Ishikawa (cell line): ENCODE measurements around the gene RHOBTB3.

Experiments used
- CEBPB ChIP-seq: IDR thresholded peaks from 2 replicates; pipeline ENCODE4 v1.6.1; 2012
- CREB1 ChIP-seq: IDR thresholded peaks from 2 replicates; pipeline ENCODE4 v1.6.1; 2012; ENCODE audit warnings: low read depth
- EGR1 ChIP-seq: IDR thresholded peaks from 2 replicates; pipeline ENCODE4 v1.6.1; 2012
- EP300 ChIP-seq: IDR thresholded peaks from 2 replicates; pipeline ENCODE4 v1.6.1; 2012; ENCODE audit warnings: borderline replicate concordance
- FOXM1 ChIP-seq: IDR thresholded peaks from 2 replicates; pipeline ENCODE4 v1.6.1; 2012; ENCODE audit warnings: low read depth, borderline replicate concordance
- NFIC ChIP-seq: IDR thresholded peaks from 2 replicates; pipeline ENCODE4 v1.6.1; 2012
- RAD21 ChIP-seq: IDR thresholded peaks from 2 replicates; pipeline ENCODE4 v1.6.1; 2012; ENCODE audit warnings: low read depth
- TAF1 ChIP-seq: IDR thresholded peaks from 2 replicates; pipeline ENCODE4 v1.6.1; 2012; ENCODE audit warnings: low read depth, mild to moderate bottlenecking
- TCF12 ChIP-seq: IDR thresholded peaks from 2 replicates; pipeline ENCODE4 v1.6.1; 2012; ENCODE audit warnings: low read depth
- TEAD4 ChIP-seq: IDR thresholded peaks from 2 replicates; pipeline ENCODE4 v1.6.1; 2012
- YY1 ChIP-seq: IDR thresholded peaks from 2 replicates; pipeline ENCODE4 v1.6.1; 2012; ENCODE audit warnings: low read depth
- ZBTB7A ChIP-seq: IDR thresholded peaks from 2 replicates; pipeline ENCODE4 v1.6.1; 2012; ENCODE audit warnings: low read depth
- TF ChIP-seq, protein P1 (sequence below): IDR thresholded peaks from 2 replicates; pipeline ENCODE4 v1.6.1; 2012
- TF ChIP-seq, protein P2 (sequence below): IDR thresholded peaks from 2 replicates; pipeline ENCODE4 v1.6.1; 2012; ENCODE audit warnings: low read depth, mild to moderate bottlenecking
- TF ChIP-seq, protein P3 (sequence below): IDR thresholded peaks from 2 replicates; pipeline ENCODE4 v1.6.1; 2012

The RHOBTB3 gene

DNA sequence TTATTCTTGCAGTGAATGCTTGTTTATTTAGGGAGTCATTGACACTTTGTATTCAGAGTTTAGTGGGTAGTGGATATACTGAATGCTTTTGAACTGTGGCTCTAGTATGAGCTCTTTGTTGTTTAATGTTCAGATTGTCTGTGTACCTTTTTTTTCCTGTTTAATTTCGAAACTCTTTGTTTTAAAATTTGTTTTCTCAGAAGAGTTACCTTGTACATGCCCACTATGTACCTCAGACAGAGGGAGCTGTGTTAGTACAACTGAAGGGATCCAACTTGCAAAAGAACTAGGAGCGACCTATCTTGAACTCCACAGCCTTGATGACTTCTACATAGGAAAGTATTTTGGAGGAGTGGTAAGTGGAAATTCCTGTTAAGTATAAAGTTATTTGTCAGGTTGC is 17.0 kb downstream of the RHOBTB3 start:
- TF ChIP-seq EGR1 (no peak), EP300 (no peak), RAD21 (no peak), CEBPB (no peak), YY1 (no peak), ZBTB7A (no peak), NFIC (no peak), TEAD4 (no peak), TCF12 (no peak), CREB1 (no peak), FOXM1 (no peak), TAF1 (no peak)
- TF ChIP-seq, protein P1, sequence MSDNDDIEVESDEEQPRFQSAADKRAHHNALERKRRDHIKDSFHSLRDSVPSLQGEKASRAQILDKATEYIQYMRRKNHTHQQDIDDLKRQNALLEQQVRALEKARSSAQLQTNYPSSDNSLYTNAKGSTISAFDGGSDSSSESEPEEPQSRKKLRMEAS: no peak
- TF ChIP-seq, protein P2, sequence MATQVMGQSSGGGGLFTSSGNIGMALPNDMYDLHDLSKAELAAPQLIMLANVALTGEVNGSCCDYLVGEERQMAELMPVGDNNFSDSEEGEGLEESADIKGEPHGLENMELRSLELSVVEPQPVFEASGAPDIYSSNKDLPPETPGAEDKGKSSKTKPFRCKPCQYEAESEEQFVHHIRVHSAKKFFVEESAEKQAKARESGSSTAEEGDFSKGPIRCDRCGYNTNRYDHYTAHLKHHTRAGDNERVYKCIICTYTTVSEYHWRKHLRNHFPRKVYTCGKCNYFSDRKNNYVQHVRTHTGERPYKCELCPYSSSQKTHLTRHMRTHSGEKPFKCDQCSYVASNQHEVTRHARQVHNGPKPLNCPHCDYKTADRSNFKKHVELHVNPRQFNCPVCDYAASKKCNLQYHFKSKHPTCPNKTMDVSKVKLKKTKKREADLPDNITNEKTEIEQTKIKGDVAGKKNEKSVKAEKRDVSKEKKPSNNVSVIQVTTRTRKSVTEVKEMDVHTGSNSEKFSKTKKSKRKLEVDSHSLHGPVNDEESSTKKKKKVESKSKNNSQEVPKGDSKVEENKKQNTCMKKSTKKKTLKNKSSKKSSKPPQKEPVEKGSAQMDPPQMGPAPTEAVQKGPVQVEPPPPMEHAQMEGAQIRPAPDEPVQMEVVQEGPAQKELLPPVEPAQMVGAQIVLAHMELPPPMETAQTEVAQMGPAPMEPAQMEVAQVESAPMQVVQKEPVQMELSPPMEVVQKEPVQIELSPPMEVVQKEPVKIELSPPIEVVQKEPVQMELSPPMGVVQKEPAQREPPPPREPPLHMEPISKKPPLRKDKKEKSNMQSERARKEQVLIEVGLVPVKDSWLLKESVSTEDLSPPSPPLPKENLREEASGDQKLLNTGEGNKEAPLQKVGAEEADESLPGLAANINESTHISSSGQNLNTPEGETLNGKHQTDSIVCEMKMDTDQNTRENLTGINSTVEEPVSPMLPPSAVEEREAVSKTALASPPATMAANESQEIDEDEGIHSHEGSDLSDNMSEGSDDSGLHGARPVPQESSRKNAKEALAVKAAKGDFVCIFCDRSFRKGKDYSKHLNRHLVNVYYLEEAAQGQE: no peak
- TF ChIP-seq, protein P3, sequence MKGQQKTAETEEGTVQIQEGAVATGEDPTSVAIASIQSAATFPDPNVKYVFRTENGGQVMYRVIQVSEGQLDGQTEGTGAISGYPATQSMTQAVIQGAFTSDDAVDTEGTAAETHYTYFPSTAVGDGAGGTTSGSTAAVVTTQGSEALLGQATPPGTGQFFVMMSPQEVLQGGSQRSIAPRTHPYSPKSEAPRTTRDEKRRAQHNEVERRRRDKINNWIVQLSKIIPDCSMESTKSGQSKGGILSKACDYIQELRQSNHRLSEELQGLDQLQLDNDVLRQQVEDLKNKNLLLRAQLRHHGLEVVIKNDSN: no peak

DNA sequence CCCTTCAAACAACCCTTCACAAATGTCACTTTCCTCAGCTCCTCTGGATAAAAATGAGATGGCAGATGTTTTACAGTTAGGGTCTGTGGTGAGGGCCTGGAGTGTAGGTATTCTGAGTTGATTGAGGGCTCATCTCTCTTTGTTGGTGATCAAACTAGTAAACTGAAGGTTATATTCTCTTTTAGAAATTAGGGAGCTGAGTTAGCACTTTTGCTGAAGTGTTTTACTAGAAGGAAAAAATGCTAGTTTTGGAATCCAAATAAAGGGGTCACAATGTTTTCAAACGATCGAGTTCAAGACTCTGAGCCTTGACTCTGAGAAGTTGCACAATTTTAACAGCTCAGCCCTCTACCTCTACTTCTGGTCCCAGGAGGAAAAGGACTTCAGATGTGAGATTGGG is 23.4 kb downstream of the RHOBTB3 start:
- TF ChIP-seq TEAD4 (no peak), TCF12 (no peak), FOXM1 (no peak), NFIC (no peak), CEBPB (no peak), TAF1 (no peak), CREB1 (no peak), RAD21 (no peak), EGR1 (no peak), YY1 (no peak), ZBTB7A (no peak)
- TF ChIP-seq, protein P3: no peak
- TF ChIP-seq, protein P1: no peak

DNA sequence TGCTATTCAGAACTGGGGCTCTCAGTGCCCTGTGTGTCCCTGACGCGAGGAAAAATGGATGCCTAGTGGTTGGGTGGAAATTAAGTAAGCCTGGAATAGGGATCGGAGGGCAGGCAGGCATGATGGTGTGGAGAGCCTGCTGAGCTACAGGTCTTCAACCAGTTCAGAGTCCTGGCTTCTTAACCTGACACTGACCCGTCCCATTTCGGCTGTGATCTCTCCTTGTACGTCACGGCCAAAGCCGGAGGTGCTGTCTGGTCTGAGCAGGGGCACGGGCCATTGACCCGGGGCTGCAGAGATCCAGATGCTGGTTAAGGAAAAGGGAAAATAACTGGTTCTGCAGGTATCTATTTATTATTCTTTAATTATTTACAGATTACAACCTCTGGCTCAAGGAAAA is 27.9 kb downstream of the RHOBTB3 start:
- TF ChIP-seq, protein P2: no peak
- TF ChIP-seq RAD21 (no peak), EP300 (no peak), CEBPB (no peak), FOXM1 (no peak), TEAD4 (no peak), ZBTB7A (no peak), CREB1 (no peak), TAF1 (no peak), EGR1 (no peak), NFIC (no peak), TCF12 (no peak)
- TF ChIP-seq, protein P3: no peak

DNA sequence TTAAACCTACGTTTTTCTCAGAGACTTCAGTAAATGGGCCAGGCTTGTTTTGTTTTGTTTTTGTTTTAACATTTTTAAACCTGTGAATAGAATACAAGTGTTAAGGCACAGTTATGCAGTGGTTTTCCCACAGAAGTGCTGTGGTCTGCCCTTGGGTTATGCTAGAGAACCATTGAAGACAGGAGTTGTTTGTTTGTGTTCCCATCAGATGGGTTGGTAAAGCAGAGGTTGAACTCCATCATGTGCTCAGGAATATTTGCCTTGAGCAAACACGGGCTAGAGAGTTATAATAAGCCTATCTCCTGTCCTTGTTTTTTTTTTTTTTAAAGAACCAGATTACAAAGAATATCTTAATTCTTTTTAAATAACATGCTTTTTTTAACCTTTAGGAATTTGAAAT is 28.5 kb downstream of the RHOBTB3 start:
- TF ChIP-seq TCF12: no peak
- TF ChIP-seq, protein P3: no peak
- TF ChIP-seq YY1: no peak
- TF ChIP-seq RAD21: no peak
- TF ChIP-seq CEBPB: no peak
- TF ChIP-seq CREB1: no peak
- no peak for TF ChIP-seq TEAD4
- no peak for TF ChIP-seq TAF1
- TF ChIP-seq FOXM1: no peak
- no peak for TF ChIP-seq EP300
- TF ChIP-seq ZBTB7A: no peak
- TF ChIP-seq, protein P1: no peak
- TF ChIP-seq EGR1: no peak
- no peak for TF ChIP-seq NFIC
- TF ChIP-seq, protein P2: no peak
